ENCODE measurements around the gene TAS2R5.
"Not testable (repeated sequence)": the region's sequence is repeated elsewhere in the genome, so short reads cannot be mapped to it uniquely, and the experiment has no call there.

TAS2R5 gene

GRCh38 chr7:141748396-141748795 lies 41.6 kb upstream of the TAS2R5 start:
- H3K4me2 ChIP-seq (ENCODE audit: low read length) = no peak overlapping the region
- no peaks in the 10 kb centered on the region for H3K4me1 ChIP-seq (ENCODE audit: insufficient read depth, low read length, severe bottlenecking)
- H3K79me2 ChIP-seq (ENCODE audit: insufficient read depth, low read length) = no peaks in the 10 kb centered on the region
- no peak overlapping the region for H3K4me3 ChIP-seq (ENCODE audit: low read depth, low read length, poor library complexity, severe bottlenecking)
- no peak overlapping the region for H3K27ac ChIP-seq (ENCODE audit: low read depth, low read length, poor library complexity, severe bottlenecking)
- H3K36me3 ChIP-seq (ENCODE audit: insufficient read depth, low read length) = peaks cover 100% of the 10 kb centered on the region
- H3F3A ChIP-seq (ENCODE audit: insufficient read depth, low read length) = no peaks in the 10 kb centered on the region
- no peak for TF ChIP-seq EZH2 (IDR thresholded peaks at IDR 0.05; ENCODE audit: borderline replicate concordance, low read length)
- no peak for TF ChIP-seq CTCF (IDR thresholded peaks at IDR 0.05; ENCODE audit: low read length)
- H3K9me2 ChIP-seq (ENCODE audit: low read depth, low read length) = no peaks in the 10 kb centered on the region
- no peak overlapping the region for H3K9ac ChIP-seq (ENCODE audit: low read length)
- no peaks in the 10 kb centered on the region for H3K27me3 ChIP-seq (ENCODE audit: insufficient read depth, low read length)
- H4K20me1 ChIP-seq (ENCODE audit: insufficient read depth, low read length) = no peaks in the 10 kb centered on the region
- peaks cover 16% of the 10 kb centered on the region for H3K9me3 ChIP-seq (ENCODE audit: low read length)
- no peak overlapping the region for H2AFZ ChIP-seq (ENCODE audit: low read length)

- H3K9me2 ChIP-seq (ENCODE audit: low read depth, low read length); H3F3A ChIP-seq (ENCODE audit: insufficient read depth, low read length); H3K27me3 ChIP-seq (ENCODE audit: insufficient read depth, low read length); H3K27ac ChIP-seq (ENCODE audit: low read depth, low read length, poor library complexity, severe bottlenecking); H3K9ac ChIP-seq (ENCODE audit: low read length); H2AFZ ChIP-seq (ENCODE audit: low read length); H3K4me1 ChIP-seq (ENCODE audit: insufficient read depth, low read length, severe bottlenecking); H3K4me2 ChIP-seq (ENCODE audit: low read length); H3K4me3 ChIP-seq (ENCODE audit: low read depth, low read length, poor library complexity, severe bottlenecking); H4K20me1 ChIP-seq (ENCODE audit: insufficient read depth, low read length); H3K79me2 ChIP-seq (ENCODE audit: insufficient read depth, low read length): not testable (repeated sequence)
- Histone ChIP-seq H3K9me3 (ENCODE audit: low read length) (peaks cover 16% of the 10 kb centered on the region), H3K36me3 (ENCODE audit: insufficient read depth, low read length) (peaks cover 97% of the 10 kb centered on the region)
These were observed 38.1 kb upstream of the TAS2R5 start for GRCh38 chr7:141751904-141752303.

GRCh38 chr7:141752634-141753033 lies 37.4 kb upstream of the TAS2R5 start:
- TF ChIP-seq CTCF (IDR thresholded peaks at IDR 0.05; ENCODE audit: low read length) = peak; percentile 35
- TF ChIP-seq EZH2 (IDR thresholded peaks at IDR 0.05; ENCODE audit: borderline replicate concordance, low read length) = no peak
- Histone ChIP-seq H3K9me3 (ENCODE audit: low read length) (peaks cover 16% of the 10 kb centered on the region), H3F3A (ENCODE audit: insufficient read depth, low read length) (no peaks in the 10 kb centered on the region), H4K20me1 (ENCODE audit: insufficient read depth, low read length) (no peaks in the 10 kb centered on the region), H3K27ac (ENCODE audit: low read depth, low read length, poor library complexity, severe bottlenecking) (no peak overlapping the region), H3K4me1 (ENCODE audit: insufficient read depth, low read length, severe bottlenecking) (no peaks in the 10 kb centered on the region), H3K4me2 (ENCODE audit: low read length) (no peak overlapping the region), H3K27me3 (ENCODE audit: insufficient read depth, low read length) (no peaks in the 10 kb centered on the region), H3K9ac (ENCODE audit: low read length) (no peak overlapping the region), H3K79me2 (ENCODE audit: insufficient read depth, low read length) (no peaks in the 10 kb centered on the region), H3K9me2 (ENCODE audit: low read depth, low read length) (no peaks in the 10 kb centered on the region), H3K36me3 (ENCODE audit: insufficient read depth, low read length) (peaks cover 97% of the 10 kb centered on the region), H3K4me3 (ENCODE audit: low read depth, low read length, poor library complexity, severe bottlenecking) (no peak overlapping the region), H2AFZ (ENCODE audit: low read length) (no peak overlapping the region)

GRCh38 chr7:141754939-141755338 lies 35.1 kb upstream of the TAS2R5 start:
- no peak overlapping the region for H3K4me2 ChIP-seq (ENCODE audit: low read length)
- no peak overlapping the region for H2AFZ ChIP-seq (ENCODE audit: low read length)
- no peak overlapping the region for H3K9ac ChIP-seq (ENCODE audit: low read length)
- no peaks in the 10 kb centered on the region for H4K20me1 ChIP-seq (ENCODE audit: insufficient read depth, low read length)
- no peak overlapping the region for H3K4me3 ChIP-seq (ENCODE audit: low read depth, low read length, poor library complexity, severe bottlenecking)
- H3F3A ChIP-seq (ENCODE audit: insufficient read depth, low read length) = no peaks in the 10 kb centered on the region
- no peaks in the 10 kb centered on the region for H3K27me3 ChIP-seq (ENCODE audit: insufficient read depth, low read length)
- H3K9me3 ChIP-seq (ENCODE audit: low read length) = peaks cover 14% of the 10 kb centered on the region
- peaks cover 93% of the 10 kb centered on the region for H3K36me3 ChIP-seq (ENCODE audit: insufficient read depth, low read length)
- no peaks in the 10 kb centered on the region for H3K79me2 ChIP-seq (ENCODE audit: insufficient read depth, low read length)
- H3K4me1 ChIP-seq (ENCODE audit: insufficient read depth, low read length, severe bottlenecking) = no peaks in the 10 kb centered on the region
- TF ChIP-seq CTCF (IDR thresholded peaks at IDR 0.05; ENCODE audit: low read length) (peak; percentile 69), EZH2 (IDR thresholded peaks at IDR 0.05; ENCODE audit: borderline replicate concordance, low read length) (no peak)
- H3K9me2 ChIP-seq (ENCODE audit: low read depth, low read length) = no peaks in the 10 kb centered on the region
- no peak overlapping the region for H3K27ac ChIP-seq (ENCODE audit: low read depth, low read length, poor library complexity, severe bottlenecking)

Data from OCI-LY1 (cell line).